NCI-H2196 (cell line): ENCODE results near the gene SEMA3E.
"Not testable (repeated sequence)": the region's sequence is repeated elsewhere in the genome, so short reads cannot be mapped to it uniquely, and the experiment has no call there.

ENCODE experiments used
- DNase-seq: peaks from one replicate; lab custom pipeline; 2025; ENCODE audit not compliant: unreplicated experiment; lab: John Stamatoyannopoulos, UW

SEMA3E gene

GRCh38 chr7:83457022-83457892, 191.7 kb downstream of the SEMA3E start:
- DNase-seq = no peak

- no peak for DNase-seq
Measured at GRCh38 chr7:83456413-83456812, 192.5 kb downstream of the SEMA3E start.

- DNase-seq = no peak
Measured at GRCh38 chr7:83455612-83456011, 193.3 kb downstream of the SEMA3E start.

GRCh38 chr7:83452256-83452655, 196.7 kb downstream of the SEMA3E start:
- no peak for DNase-seq

- no peak for DNase-seq
Measured at GRCh38 chr7:83451501-83452045, 197.4 kb downstream of the SEMA3E start.

GRCh38 chr7:83449781-83450180, 199.2 kb downstream of the SEMA3E start:
- DNase-seq = no peak

GRCh38 chr7:83447681-83448080, 201.3 kb downstream of the SEMA3E start:
- DNase-seq = no peak

GRCh38 chr7:83446102-83446669, 202.8 kb downstream of the SEMA3E start:
- DNase-seq = no peak

- DNase-seq = no peak
Measured at GRCh38 chr7:83442911-83443310, 206.0 kb downstream of the SEMA3E start.

GRCh38 chr7:83439026-83439425, 209.9 kb downstream of the SEMA3E start:
- DNase-seq = no peak

- DNase-seq = not testable (repeated sequence)
Measured at GRCh38 chr7:83430289-83430688, 218.7 kb downstream of the SEMA3E start.

GRCh38 chr7:83429493-83429892, 219.4 kb downstream of the SEMA3E start:
- DNase-seq = no peak

GRCh38 chr7:83427884-83428283, 221.1 kb downstream of the SEMA3E start:
- DNase-seq = peak; percentile 23

GRCh38 chr7:83426325-83426724, 222.6 kb downstream of the SEMA3E start:
- no peak for DNase-seq

- no peak for DNase-seq
Measured at GRCh38 chr7:83419013-83419412, 229.9 kb downstream of the SEMA3E start.

- DNase-seq = no peak
Measured at GRCh38 chr7:83415840-83416239, 233.1 kb downstream of the SEMA3E start.

GRCh38 chr7:83414947-83415346, 234.0 kb downstream of the SEMA3E start:
- DNase-seq = no peak

- DNase-seq = no peak
Measured at GRCh38 chr7:83413831-83414230, 235.1 kb downstream of the SEMA3E start.

GRCh38 chr7:83413424-83413823, 235.5 kb downstream of the SEMA3E start:
- no peak for DNase-seq

- DNase-seq = peak; percentile 33
Measured at GRCh38 chr7:83410989-83411591, 237.8 kb downstream of the SEMA3E start.

GRCh38 chr7:83394776-83395175, 254.2 kb downstream of the SEMA3E start:
- no peak for DNase-seq

- no peak for DNase-seq
Measured at GRCh38 chr7:83388436-83388835, 260.5 kb downstream of the SEMA3E start.
